Measurements from ENCODE around the gene FAM114A2. TPM values are rescaled to one million over a fixed set of nuclear protein-coding genes. Genes with fewer than 3 reads are reported as not detected.

The FAM114A2 gene
- total RNA-seq, 1 experiment from 2014 or later = 12.8 TPM

DNA sequence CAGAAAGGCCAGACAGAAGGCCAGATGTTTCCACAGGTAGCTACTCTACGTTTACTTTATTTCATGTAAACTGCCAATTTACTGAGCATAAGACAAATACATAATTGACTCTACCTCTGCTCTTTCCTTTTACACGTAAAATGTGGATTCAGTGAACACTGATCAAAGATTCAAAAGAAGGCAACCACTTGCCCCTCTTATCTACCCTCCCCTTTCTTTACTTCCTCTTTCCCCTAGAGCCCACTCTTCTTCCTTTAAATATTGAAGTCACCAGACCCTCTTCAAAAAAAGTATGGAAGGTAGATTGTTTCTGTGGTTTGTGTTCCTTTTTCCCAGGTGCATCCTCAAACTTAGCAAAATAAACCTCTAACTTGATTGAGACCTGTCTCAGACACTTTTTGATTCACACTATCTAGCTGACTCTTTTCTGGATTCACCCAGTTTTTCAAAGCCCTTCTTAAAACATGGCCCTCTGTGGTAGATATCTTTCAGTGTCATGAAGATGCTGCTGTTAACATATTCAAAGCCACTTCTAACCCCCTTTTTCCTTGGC is 6.7 kb downstream of the FAM114A2 start:
- Histone ChIP-seq H3K56ac (ENCODE audit: insufficient read length, low read depth, low read length) (no peak overlapping the region), H3K23me2 (ENCODE audit: insufficient read length, low read depth, low read length, poor library complexity, severe bottlenecking) (no peaks in the 10 kb centered on the region), H3K79me1 (ENCODE audit: insufficient read depth, low read depth, low read length, poor library complexity, severe bottlenecking) (no peaks in the 10 kb centered on the region), H3K4ac (ENCODE audit: low read depth, low read length) (no peak overlapping the region), H3K79me2 (ENCODE audit: insufficient read depth, low read length) (no peaks in the 10 kb centered on the region), H4K8ac (replicated peaks; ENCODE audit: insufficient read length, low read depth, low read length) (no peak overlapping the region), H2BK20ac (ENCODE audit: low read depth, low read length, poor library complexity, severe bottlenecking) (no peak overlapping the region), H2BK120ac (ENCODE audit: low read depth, low read length, poor library complexity, severe bottlenecking) (no peak overlapping the region), H4K5ac (ENCODE audit: insufficient read length, low read depth, low read length) (no peak overlapping the region), H2BK15ac (ENCODE audit: low read depth, low read length) (no peak overlapping the region), H2BK5ac (ENCODE audit: insufficient read length, low read length) (no peak overlapping the region), H4K91ac (ENCODE audit: insufficient read length, low read depth, low read length) (no peak overlapping the region), H3K23ac (ENCODE audit: insufficient read length, low read depth, low read length) (no peak overlapping the region), H3K18ac (ENCODE audit: insufficient read length, low read depth, low read length) (no peak overlapping the region), H3T11ph (ENCODE audit: low read length) (no peak overlapping the region), H3K14ac (ENCODE audit: insufficient read depth, low read length) (no peak overlapping the region), H4K20me1 (ENCODE audit: control insufficient read depth, insufficient read depth, insufficient read length) (no peaks in the 10 kb centered on the region), H2AK5ac (ENCODE audit: insufficient read length, low read length) (no peak overlapping the region), H3K9ac (ENCODE audit: extremely low read depth, insufficient read length, low read length) (no peak overlapping the region), H3K4me2 (ENCODE audit: insufficient read depth, insufficient read length, low read length) (no peak overlapping the region), H3K9me3 (ENCODE audit: control insufficient read depth, low read depth, low read length) (no peaks in the 10 kb centered on the region), H3K27me3 (ENCODE audit: insufficient read depth, low read length) (no peaks in the 10 kb centered on the region), H2AFZ (ENCODE audit: low read length) (no peak overlapping the region), H3K4me1 (ENCODE audit: insufficient read depth, low read length) (no peaks in the 10 kb centered on the region), H3K27ac (ENCODE audit: insufficient read length, low read depth, low read length) (no peak overlapping the region), H2BK12ac (ENCODE audit: insufficient read length, low read depth, low read length) (no peak overlapping the region)
- Mint-ChIP-seq H3K4me3 (no peak overlapping the region), H3K27ac (no peak overlapping the region), H3K36me3 (ENCODE audit: insufficient read depth in 1 of 3, low read depth in 3 of 3) (peaks cover 0 to 3% (median 0%) of the 10 kb centered on the region in 3 experiments; a peak in 1 of 7 replicates), H3K9me3 (no peaks in the 10 kb centered on the region), H3K4me1 (no peaks in the 10 kb centered on the region), H3K27me3 (ENCODE audit: low read depth) (no peaks in the 10 kb centered on the region)
- TF ChIP-seq, protein P1, sequence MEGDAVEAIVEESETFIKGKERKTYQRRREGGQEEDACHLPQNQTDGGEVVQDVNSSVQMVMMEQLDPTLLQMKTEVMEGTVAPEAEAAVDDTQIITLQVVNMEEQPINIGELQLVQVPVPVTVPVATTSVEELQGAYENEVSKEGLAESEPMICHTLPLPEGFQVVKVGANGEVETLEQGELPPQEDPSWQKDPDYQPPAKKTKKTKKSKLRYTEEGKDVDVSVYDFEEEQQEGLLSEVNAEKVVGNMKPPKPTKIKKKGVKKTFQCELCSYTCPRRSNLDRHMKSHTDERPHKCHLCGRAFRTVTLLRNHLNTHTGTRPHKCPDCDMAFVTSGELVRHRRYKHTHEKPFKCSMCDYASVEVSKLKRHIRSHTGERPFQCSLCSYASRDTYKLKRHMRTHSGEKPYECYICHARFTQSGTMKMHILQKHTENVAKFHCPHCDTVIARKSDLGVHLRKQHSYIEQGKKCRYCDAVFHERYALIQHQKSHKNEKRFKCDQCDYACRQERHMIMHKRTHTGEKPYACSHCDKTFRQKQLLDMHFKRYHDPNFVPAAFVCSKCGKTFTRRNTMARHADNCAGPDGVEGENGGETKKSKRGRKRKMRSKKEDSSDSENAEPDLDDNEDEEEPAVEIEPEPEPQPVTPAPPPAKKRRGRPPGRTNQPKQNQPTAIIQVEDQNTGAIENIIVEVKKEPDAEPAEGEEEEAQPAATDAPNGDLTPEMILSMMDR (conservative IDR thresholded peaks at IDR 0.05) = no peak
- no peak for DNase-seq
- no CpG with 5 or more reads among the region's 2 CpGs for WGBS (ENCODE audit: extremely low coverage, insufficient read length, low lambda C conversion rate)

Data from H9 (cell line).